ENCODE data around the gene CTCFL.
"Not testable (repeated sequence)": the region's sequence is repeated elsewhere in the genome, so short reads cannot be mapped to it uniquely, and the experiment has no call there.

The CTCFL gene

GRCh38 chr20:57536120-57536708 is 11.3 kb upstream of the CTCFL start:
- DNase-seq = no peak

- DNase-seq = no peak
These were observed 10.4 kb upstream of the CTCFL start for GRCh38 chr20:57535297-57535696.

GRCh38 chr20:57532104-57532503 is 7.2 kb upstream of the CTCFL start:
- no peak for DNase-seq

- no peak for DNase-seq
These were observed 5.5 kb upstream of the CTCFL start for GRCh38 chr20:57530327-57530981.

- DNase-seq = no peak
These were observed 4.9 kb upstream of the CTCFL start for GRCh38 chr20:57529810-57530209.

GRCh38 chr20:57529160-57529585 is 4.2 kb upstream of the CTCFL start:
- DNase-seq = no peak

GRCh38 chr20:57528148-57528547 is 3.2 kb upstream of the CTCFL start:
- no peak for DNase-seq

- DNase-seq = no peak
These were observed 2.8 kb upstream of the CTCFL start for GRCh38 chr20:57527728-57528127.

GRCh38 chr20:57526885-57527460 is 2.0 kb upstream of the CTCFL start:
- DNase-seq = no peak

- no peak for DNase-seq
These were observed 1.3 kb upstream of the CTCFL start for GRCh38 chr20:57526087-57526884.

- no peak for DNase-seq
These were observed 567 bp upstream of the CTCFL start for GRCh38 chr20:57525328-57526086.

- DNase-seq = no peak
These were observed 1.2 kb downstream of the CTCFL start for GRCh38 chr20:57523782-57524181.

- no peak for DNase-seq
These were observed 2.4 kb downstream of the CTCFL start for GRCh38 chr20:57522380-57523140.

GRCh38 chr20:57517904-57518303 is 7.0 kb downstream of the CTCFL start:
- DNase-seq = no peak

GRCh38 chr20:57514273-57514751 is 10.6 kb downstream of the CTCFL start:
- DNase-seq = no peak

GRCh38 chr20:57513199-57513598 is 11.7 kb downstream of the CTCFL start:
- no peak for DNase-seq

- no peak for DNase-seq
These were observed 12.5 kb downstream of the CTCFL start for GRCh38 chr20:57512432-57512831.

- DNase-seq = not testable (repeated sequence)
These were observed 13.2 kb downstream of the CTCFL start for GRCh38 chr20:57511709-57512108.

GRCh38 chr20:57509665-57510237 is 15.2 kb downstream of the CTCFL start:
- no peak for DNase-seq

GRCh38 chr20:57508831-57509230 is 16.1 kb downstream of the CTCFL start:
- DNase-seq = no peak

GRCh38 chr20:57508381-57508780 is 16.6 kb downstream of the CTCFL start:
- no peak for DNase-seq

- no peak for DNase-seq
These were observed 17.5 kb downstream of the CTCFL start for GRCh38 chr20:57507477-57507876.

Measured in NCI-H2171 treated with DMSO at 0.1 percent for 48 hours (cell line).